Cardiac muscle cell (in vitro differentiated cells and primary cell): ENCODE results near the gene ZFR2. TPM values are rescaled to one million over a fixed set of nuclear protein-coding genes. Genes with fewer than 3 reads are reported as not detected.

Experiments
- DNase-seq, 2 donors: peaks; one replicate each; pipeline versions ENCODE4 v3.0.0 to v3.0.0-alpha.2; 2010 to 2017; ENCODE audit warnings: low read depth in 1 of 2, low spot score in 1 of 2
- H3K27ac ChIP-seq: fragments of 200-600 bp; sonication (generic); 2 replicates; pipeline ENCODE4 v1.5.1; 2016
- H3K27me3 ChIP-seq: fragments of 200-600 bp; sonication (generic); 2 replicates; pipeline ENCODE4 v1.6.0; 2016; ENCODE audit warnings: control low read depth
- H3K36me3 ChIP-seq: fragments of 200-600 bp; sonication (generic); 2 replicates; pipeline ENCODE4 v1.5.1; 2016; ENCODE audit warnings: control low read depth
- H3K4me1 ChIP-seq: fragments of 200-600 bp; sonication (generic); 2 replicates; pipeline ENCODE4 v1.8.1; 2017; ENCODE audit warnings: low read depth, mild to moderate bottlenecking, mixed run types
- H3K4me3 ChIP-seq: fragments of 200-600 bp; sonication (generic); 2 replicates; pipeline ENCODE4 v1.5.1; 2016; ENCODE audit warnings: mild to moderate bottlenecking
- H3K9me3 ChIP-seq: fragments of 200-600 bp; sonication (generic); 2 replicates; pipeline ENCODE4 v1.5.1; 2017; ENCODE audit warnings: low read depth, mild to moderate bottlenecking, control low read depth
- polyA plus RNA-seq: library from polyadenylated mRNA; unstranded; fragments of >200 nt; fragmentation: Nextera tagmentation; extraction: Ambion mirVana; gene quantifications from 2 replicates; pipeline ENCODE4 v1.2.1, GENCODE V29; 2016
- total RNA-seq: library from RNA; depleted of rRNA; stranded (reverse); fragments of >200 nt; gene quantifications from 2 replicates; pipeline ENCODE4 v1.2.3, GENCODE V29; 2016
- TF ChIP-seq, protein P1 (sequence below): IDR thresholded peaks from 2 replicates; pipeline ENCODE4 v1.5.1; 2012; ENCODE audit warnings: low read depth, mild to moderate bottlenecking, low read length

Gene ZFR2
- total and polyA plus RNA-seq, 2 experiments from 2014 or later: 18.8 to 44.7 TPM

DNA sequence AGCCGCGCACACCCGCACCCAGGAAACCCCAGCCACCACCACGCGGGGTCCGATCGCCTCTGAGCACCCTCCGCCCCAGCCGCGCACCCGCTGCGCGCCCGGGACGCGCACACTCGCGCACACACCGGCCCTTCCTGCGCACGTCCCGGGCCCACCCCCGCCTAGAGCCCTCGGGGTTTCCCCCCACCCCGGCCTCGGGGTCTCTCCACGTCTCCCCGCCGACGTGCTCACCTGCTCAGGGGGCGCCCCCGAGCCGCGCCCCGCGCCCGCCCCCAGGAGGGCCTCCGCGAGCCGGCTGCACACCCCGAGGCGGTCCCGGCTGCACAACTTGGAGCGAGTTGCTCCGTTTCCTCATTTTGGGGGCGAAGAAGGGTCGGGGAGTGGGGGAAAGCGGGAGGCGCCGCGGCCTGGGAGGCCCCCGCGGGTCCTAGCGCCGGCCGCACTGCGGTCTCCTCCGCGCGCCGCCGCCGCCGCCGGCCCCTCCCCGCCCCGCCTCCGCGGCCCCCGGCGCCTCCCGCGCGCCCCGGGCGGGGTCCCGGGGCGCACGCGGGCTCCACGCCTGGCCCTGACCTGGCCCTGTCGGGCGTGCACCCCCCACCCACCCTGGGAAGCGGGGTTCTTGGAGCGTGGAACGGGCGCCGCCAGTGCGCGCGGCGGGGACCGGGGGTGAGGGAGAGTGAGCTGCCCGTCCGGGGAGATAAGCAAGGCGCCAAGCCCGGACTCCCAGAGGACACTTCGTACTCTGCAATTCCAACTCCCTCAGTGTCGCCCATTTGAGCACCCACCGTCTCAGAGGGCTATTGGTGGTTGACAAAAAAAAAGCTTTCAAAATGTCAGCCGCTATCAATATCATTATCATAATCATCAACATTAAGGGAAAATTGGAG lies 82.7 kb downstream of the ZFR2 start, which contains the start of gene MATK:
Gene MATK (minus strand): TSS at position 444 of the 887 bp plus-strand sequence. CDS start 1,246 bp downstream, outside the sequence.
- DNase-seq: no peak
- H3K36me3 ChIP-seq: no peaks in the 10 kb centered on the region
- H3K4me1 ChIP-seq: no peaks in the 10 kb centered on the region
- H3K4me3 ChIP-seq: peak within 1 kb of the TSS; percentile 89
- H3K9me3 ChIP-seq: no peaks in the 10 kb centered on the region
- no peak within 1 kb of the TSS for H3K27ac ChIP-seq
- peaks cover 35% of the 10 kb centered on the region for H3K27me3 ChIP-seq
- TF ChIP-seq, protein P1, sequence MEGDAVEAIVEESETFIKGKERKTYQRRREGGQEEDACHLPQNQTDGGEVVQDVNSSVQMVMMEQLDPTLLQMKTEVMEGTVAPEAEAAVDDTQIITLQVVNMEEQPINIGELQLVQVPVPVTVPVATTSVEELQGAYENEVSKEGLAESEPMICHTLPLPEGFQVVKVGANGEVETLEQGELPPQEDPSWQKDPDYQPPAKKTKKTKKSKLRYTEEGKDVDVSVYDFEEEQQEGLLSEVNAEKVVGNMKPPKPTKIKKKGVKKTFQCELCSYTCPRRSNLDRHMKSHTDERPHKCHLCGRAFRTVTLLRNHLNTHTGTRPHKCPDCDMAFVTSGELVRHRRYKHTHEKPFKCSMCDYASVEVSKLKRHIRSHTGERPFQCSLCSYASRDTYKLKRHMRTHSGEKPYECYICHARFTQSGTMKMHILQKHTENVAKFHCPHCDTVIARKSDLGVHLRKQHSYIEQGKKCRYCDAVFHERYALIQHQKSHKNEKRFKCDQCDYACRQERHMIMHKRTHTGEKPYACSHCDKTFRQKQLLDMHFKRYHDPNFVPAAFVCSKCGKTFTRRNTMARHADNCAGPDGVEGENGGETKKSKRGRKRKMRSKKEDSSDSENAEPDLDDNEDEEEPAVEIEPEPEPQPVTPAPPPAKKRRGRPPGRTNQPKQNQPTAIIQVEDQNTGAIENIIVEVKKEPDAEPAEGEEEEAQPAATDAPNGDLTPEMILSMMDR: no peak

- Histone ChIP-seq H3K4me3 (peak overlapping the region; percentile 89), H3K4me1 (no peaks in the 10 kb centered on the region), H3K27me3 (peaks cover 33% of the 10 kb centered on the region), H3K36me3 (no peaks in the 10 kb centered on the region), H3K27ac (no peak overlapping the region), H3K9me3 (no peaks in the 10 kb centered on the region)
- TF ChIP-seq, protein P1: no peak
- no peak for DNase-seq
Measured at GRCh38 chr19:3785451-3785937, 83.3 kb downstream of the ZFR2 start.

- DNase-seq: no peak
Measured at GRCh38 chr19:3784607-3785450, 84.0 kb downstream of the ZFR2 start.

DNA sequence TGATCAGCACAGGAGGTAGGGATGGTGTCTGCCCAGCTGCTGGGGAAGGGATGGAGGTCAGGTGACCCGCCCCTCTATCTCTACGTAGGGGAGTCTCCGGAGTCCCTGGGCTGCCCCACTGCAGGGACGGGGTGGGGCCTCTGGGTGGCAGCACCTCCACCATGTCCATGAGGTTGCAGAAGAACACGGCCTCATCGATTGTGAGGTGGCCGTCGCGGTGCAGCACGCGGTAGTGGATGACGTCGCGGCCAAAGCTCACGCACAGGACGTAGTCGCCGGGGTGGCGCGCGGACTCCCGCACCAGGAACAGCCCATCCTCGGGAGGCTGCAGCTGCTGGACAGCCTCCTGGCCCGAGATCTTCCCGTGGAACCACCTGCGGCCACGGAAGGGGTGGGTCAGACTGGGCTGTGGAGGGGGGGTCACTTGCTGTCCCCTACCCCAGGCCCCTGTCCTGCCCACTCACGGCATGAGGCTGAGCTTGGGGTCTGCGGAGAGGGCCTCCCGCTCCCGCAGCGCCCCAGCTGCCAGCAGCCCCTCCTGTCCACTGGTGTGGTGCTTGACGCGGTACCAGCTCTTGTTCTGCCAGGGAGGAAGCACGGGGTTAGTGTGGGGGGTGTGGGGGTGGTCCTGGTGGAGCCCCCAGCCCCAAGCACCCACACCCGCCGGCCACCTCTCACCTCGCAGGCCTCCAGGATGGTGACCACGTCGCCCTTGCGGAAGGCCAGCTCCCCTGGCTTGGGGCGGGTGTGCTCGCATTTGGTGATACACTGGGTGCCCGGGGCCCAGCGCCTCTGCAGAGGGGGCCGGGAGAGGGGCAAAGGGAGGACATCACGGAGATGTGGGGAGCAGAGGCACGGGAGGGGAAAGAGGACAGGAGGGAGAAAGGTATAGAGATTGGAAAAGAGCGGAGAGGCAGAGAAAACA lies 84.9 kb downstream of the ZFR2 start:
- Histone ChIP-seq H3K27me3 (peaks cover 32% of the 10 kb centered on the region), H3K4me1 (no peaks in the 10 kb centered on the region), H3K9me3 (no peaks in the 10 kb centered on the region), H3K4me3 (no peak overlapping the region), H3K27ac (no peak overlapping the region), H3K36me3 (no peaks in the 10 kb centered on the region)
- TF ChIP-seq, protein P1: peak; percentile 14
- DNase-seq: no peak

More at GRCh38 chr19:3784607-3785450, 84.0 kb downstream of the ZFR2 start:
- Histone ChIP-seq H3K27me3 (peaks cover 32% of the 10 kb centered on the region), H3K4me3 (no peak overlapping the region), H3K27ac (no peak overlapping the region), H3K36me3 (no peaks in the 10 kb centered on the region), H3K9me3 (no peaks in the 10 kb centered on the region), H3K4me1 (no peaks in the 10 kb centered on the region)
- TF ChIP-seq, protein P1: no peak

GRCh38 chr19:3782903-3783302 lies 85.9 kb downstream of the ZFR2 start:
- Histone ChIP-seq H3K4me3 (no peak overlapping the region), H3K36me3 (no peaks in the 10 kb centered on the region), H3K9me3 (no peaks in the 10 kb centered on the region), H3K4me1 (no peaks in the 10 kb centered on the region), H3K27ac (no peak overlapping the region), H3K27me3 (peaks cover 32% of the 10 kb centered on the region)
- DNase-seq: no peak
- TF ChIP-seq, protein P1: no peak
